CD4-positive, alpha-beta T cell treated with Interleukin-6 for 4 hours (primary cell): ENCODE measurements around the gene SLC2A4RG.

Experiments
- DNase-seq: peaks from one replicate; pipeline ENCODE4 v3.0.0-alpha.2; 2020; ENCODE audit warnings: mixed read lengths

Gene SLC2A4RG

DNA sequence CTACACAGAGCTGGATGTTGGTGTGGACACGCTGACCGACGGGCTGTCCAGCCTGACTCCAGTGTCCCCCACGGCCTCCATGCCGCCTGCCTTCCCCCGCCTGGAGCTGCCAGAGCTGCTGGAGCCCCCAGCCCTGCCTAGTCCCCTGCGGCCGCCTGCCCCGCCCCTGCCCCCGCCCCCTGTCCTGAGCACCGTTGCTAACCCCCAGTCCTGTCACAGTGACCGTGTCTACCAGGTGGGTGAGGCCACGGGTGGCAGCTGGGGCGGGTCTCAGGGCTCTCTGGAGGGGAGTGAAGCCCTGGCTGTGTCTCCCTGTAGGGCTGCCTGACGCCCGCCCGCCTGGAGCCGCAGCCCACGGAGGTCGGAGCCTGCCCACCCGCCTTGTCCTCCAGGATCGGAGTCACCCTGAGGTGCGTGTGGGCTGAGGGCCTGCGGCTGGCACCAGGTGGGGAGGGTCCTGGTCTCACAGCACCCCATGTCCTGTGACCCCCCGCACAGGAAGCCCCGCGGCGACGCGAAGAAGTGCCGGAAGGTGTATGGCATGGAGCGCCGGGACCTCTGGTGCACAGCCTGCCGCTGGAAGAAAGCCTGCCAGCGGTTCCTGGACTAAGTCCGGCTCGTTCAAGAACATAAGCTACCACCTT is 2.9 kb downstream of the SLC2A4RG start:
- no peak for DNase-seq

DNA sequence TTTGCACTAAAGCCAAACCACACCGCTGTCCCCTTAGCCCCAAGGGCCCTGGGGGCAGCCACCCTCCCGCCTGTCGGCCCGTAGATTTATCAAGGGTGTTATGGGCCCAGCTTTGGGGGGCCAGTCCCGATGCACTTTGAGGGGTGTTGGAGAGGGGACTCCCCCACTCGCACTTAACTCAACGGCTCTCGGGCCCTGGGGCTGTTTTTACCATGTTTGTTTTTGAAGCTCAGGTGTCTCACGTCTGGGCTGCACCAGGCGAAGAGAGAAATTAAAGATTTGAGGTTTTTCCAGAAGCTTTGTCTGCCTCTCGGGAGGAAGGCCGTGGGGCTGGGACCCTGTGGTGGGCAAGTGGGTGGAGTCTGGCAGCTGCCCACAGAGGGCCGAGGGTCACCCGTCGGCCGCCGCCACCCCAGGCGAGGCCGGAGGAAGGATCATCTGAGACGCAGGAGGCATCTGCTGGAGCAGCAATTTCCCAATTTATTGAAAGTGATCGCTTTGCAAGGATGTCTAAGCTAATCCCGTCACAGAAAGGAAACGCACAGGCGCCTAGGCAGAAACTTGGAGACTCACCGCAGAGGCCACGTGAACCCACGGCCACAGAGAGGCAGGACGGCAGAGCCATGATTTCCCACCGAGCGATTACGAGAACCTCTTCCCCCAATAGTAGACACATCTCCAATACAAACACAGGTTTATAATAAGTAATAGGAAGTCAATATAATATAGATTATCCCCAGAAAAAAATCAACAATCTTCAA is 3.8 kb downstream of the SLC2A4RG start:
- DNase-seq: no peak

DNA sequence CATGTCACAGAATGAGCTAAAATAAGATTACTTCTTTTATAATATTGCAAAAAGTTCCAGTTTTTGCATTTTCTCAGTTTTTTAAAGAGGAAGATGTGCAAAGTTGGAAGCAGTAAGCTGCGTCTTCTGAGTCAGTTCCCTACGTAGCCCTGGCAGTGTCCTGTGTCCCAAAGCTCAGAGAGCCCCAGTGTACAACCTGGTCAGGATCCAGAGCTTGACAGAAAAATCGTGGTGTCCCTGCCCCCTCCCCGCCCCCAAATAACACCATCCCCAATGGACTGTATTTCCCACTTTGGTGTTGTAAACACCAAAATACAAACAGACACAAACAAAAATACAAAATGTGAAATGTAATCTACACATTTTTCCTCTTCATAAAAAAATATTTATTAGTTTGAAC is 4.6 kb downstream of the SLC2A4RG start:
- no peak for DNase-seq

DNA sequence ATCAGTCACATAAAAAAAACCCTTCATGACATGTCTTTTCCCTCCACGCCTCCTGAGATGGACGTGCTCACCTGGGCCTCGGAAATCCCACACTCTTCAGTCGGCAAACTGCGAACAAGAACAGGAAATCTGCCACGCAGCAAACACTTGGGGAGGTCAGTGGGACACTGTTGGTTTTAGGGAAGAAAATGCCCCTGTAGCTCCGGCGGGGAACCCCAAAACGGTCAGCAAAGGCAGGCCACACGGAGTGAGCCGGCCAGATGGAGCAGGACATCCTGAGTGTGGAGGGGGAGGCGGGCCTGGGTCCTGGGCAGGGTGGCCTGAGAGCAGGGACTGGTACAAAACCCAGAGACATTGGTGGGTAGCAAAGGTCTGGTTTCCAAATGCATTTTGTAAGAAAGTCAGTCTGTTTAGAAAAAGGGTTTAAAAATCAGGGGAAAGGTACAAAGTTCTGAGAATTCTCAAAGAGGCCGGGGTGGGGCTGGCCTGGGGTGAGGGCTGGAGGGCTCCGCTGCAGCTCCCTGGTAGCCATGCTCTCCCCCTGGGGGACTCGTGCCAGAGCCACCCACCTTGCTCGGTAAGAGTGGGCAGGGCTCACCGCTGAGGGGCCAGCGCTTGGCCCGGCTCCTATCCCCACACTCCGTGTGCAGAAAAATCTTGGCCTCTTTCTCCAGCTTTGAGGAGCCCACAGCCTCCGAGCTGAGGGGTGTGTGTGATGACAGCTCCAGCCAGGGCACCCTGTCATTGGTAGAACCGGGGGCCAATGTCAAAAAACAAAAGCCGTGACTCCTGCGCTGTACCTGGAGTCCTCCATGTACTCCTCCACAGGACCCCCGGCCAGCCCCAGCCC is 5.2 kb downstream of the SLC2A4RG start:
- DNase-seq: no peak

DNA sequence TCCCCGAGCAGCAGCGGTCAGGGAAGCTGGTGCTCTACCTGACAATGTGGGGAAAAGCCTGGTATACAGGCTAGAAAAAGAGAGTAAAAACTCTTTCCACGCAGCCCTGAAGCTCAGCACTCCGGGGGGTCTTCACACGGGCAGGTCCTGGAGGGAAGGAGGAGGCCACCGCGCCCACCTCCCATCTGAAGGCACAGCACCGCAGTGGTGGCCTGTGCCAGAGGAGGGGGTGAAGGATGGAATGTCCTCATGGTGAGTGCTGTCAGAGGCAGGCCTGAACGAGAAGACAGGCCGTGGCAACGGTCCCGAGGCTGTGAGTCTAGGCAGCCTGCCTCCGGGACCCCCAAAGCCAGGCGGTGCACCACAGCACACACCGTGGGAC is 5.8 kb downstream of the SLC2A4RG start:
- no peak for DNase-seq

DNA sequence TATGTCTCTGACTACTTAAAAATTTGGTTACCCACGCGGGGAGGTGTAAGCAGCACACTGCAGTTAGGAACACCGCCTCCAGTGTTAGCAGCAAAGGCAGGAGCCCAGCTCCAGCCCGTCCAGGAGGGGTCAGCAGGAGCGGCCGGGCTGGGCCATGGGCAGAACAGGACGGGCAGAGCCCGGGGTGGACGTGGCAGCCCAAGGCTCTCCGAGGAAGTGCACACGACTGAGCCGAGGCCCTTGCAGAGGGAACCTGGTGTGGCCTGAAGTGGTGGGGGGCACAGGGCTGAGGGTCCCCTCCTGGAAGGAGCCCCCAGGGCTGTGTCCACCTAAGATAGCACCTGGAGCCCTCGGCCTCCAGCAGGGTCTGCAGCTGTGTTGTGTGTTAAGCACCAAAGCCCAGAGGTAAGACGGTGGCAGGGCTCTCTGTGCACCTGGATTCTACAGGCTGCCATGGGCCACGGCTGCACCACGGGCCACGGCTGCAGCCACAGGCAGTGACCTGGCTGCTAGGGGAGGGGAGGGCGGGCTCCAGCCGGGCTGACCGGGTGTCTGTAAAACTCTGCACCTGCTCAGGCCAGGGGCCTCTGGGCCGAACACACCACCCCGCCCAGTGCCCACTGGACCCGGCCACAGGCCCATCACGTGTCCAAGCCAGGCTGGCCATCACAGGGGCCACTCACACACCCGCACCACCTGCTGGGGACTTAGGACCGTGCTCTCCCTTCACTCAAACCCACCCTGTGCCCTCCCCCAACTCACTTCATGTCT is 6.6 kb downstream of the SLC2A4RG start:
- DNase-seq: no peak

DNA sequence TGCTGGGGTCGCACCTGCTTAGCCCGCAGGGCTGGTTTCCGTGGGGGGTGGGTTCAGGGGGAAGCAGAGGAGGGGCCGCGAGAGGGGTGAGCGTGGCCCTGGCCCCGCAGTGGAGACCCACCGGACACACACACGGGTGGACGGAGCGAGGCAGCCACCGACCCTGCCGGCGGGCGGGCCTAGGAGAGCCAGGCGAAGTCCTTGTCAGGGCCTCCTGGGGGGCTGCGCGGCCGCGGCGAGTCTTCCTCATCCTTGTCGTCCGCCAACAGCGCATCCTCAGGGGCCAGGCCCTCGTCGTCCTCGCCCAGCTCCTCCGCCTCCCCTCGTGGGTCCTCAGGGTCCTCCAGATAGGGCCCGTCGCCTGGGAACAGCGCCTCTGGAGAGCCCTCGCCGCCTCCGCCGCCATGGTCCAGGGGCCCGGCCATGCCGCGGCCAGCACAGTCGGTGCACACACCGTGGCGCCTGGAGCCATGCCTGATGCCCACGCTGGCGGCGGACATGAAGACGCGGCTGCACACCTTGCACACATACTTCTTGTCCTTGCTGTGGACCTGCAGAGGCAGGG is 7.3 kb downstream of the SLC2A4RG start:
- no peak for DNase-seq

DNA sequence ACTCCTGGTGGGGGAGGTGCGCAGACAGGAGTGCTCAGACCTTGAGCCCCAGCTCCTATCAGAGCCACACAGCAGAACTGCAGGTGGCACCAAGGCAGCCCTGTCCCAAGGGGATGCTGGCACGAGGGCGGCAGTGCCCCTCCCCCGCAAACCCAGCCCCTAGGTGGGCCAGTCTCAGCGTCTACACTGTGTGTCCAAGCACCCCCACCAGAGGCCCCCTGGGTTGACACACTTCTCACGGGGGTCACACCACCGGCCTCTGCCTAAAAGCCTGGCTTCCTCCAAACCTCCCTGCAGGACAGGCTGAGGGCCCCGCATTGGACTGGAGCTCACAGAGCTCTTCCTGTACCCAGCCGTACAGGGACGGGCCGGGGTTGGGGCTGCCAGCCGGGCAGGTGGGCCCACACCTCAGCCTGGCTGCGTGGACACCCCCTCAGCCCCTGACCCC is 8.1 kb downstream of the SLC2A4RG start:
- DNase-seq: no peak

DNA sequence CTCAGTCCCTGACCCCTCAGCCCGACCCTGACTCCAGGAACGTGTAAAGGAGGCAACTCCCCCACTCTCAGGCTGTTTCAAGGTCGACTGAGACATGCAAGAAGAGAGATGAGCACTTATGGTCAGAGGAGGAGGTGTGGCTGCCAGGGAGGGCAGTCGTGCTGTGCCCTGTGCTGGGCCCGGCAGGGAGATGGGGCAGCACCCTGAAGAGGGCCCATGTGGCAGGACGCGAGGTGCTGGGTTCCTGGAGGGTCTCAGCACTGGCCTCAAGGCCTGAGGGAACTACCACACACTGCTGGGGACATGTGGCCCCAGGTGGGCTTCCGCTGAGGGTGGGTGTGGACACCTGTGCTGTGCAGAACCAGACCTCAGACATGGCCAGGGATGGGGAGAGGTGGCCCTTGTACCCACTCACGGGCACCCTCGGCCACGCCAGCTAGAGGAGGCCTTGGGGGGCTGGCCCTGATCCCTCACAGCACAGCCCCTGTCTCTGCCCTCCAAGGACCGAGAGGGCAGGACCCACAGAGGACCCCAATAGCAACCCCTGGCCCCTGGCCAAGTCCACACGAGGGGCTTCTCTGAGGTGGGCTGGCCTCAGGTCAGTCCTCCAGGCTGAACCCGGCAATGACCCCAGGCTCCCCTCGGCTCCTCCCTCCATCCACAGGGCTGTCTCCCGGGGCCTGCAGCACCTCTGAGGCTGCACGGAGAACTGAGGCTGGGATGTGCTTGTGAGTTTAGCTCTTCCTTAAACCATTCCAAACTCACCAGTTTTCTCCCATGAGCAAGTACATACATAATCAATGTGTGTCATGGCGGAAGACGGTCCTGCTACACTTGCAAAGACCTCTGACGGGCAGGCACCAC is 8.7 kb downstream of the SLC2A4RG start:
- DNase-seq: no peak

DNA sequence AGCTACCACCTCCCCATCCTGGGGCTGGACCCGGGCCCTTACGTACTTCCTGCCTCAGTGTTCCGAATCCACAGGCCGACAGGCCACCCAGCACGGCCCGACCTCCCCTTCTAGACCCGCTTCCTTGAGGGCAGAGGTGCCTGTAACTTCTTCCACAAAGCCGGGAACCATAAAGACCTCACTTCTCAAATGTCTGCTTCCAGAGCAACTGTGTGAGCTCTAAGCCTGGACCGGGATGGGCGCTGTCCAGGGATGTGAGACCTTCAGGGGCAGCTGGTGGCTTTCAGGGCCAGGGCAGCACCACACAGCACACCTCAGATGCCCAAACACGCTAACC is 9.3 kb downstream of the SLC2A4RG start:
- no peak for DNase-seq

DNA sequence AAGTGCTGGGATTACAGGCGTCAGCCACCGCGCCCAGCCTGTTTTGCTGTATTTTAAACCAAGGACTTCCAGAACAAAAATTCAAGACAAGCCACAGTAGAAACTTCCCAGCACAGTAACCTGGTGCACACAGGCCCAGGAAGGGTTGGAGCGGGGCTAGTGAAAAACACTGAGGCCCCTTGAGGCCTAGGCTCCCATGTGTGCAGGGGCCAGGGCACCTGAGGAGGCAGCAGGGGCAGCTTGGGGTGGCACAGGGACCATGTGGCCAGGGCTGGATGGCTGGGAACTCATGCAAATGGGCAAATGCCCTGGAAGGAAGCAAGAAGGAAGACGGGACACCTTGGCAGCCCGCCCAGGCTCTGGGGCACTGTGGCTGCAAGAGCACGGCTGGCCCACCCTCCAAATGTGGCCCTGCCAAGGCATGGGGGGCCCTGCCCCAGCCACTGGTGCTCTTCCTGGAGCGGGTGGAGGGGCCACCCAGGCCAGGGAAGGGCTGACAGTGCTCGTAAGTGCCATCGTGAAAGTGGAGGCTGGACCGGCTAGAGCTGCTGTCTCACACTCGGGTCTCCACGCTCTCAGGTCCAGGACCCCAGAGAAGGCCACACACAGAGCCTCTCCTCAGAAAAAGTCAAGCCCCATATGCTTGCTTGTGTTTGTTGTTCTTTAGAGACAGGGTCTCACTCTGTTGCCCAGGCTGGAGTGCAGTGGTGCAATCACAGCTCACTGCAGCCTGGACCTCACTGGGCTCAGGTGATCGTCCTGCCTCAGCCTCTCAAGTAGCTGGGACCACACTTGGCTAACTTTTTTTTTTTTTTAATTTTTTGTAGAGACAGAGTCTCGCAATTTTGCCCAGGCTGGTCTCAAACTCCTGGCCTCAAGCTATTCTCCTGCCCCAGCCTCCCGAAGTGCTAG is 10.3 kb downstream of the SLC2A4RG start:
- no peak for DNase-seq

DNA sequence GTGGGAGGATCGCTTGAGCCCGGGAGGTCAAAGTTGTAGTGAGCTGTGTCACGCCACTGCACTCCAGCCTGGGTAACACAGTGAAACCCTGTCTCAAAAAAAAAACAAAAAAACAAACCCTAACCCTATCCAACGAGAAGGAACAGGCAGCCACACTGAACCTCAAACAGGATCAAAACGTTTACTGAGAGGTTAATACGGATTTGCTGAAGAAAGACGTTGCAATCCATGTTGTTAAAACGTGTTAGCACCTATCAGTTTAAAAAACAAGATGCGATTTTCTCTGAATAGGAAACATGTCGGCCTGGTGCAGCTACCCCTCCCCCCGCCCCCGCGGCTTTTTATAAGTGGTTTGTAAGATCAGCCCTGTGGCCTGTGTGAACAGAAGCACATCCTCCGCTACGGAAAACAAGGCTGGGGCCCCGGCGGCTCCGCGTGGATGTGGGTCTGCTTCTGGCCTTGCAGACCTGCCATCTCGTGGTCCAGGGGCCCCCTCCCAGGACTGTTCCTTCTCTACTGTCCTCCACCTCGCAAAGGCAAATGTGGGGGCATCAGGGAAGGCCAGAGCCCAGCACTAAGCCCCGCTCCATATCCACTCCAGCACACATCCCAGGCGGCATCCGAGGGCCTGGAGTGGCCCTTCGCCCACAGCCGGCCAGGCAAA is 11.4 kb downstream of the SLC2A4RG start:
- peak; percentile 88 for DNase-seq

DNA sequence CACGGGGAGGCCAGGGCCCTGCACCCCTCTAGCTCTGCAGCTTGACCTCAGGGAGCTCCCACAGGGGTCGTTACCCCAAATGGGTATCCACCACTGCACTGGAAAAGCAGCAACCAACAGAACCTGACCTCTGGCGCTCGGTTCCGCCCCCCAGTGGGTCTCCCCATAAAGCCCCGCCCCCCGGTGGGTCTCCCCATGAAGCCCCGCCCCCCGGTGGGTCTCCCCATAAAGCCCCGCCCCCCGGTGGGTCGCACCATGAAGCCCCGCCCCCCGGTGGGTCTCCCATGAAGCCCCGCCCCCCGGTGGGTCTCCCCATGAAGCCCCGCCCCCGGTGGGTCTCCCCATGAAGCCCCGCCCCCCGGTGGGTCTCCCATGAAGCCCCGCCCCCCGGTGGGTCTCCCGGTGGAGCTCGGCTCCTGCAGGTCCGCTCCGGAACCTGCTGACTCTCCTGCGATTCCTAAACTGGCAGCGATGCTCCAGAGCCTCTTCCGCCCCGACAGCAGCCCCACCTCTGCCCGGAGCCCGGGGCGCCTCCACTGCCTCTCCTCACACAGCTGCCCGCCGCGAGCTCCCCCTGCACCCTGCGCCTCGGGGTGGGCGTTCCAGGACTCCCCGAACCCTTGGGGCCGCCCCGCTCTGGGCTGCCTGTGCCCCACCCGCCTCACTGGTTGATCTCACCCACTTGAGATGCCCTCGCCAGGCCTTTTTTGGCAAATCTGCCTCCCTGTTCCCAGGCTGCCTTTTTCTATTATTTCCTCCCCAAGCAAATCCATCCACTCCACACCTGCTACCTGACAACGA is 12.1 kb downstream of the SLC2A4RG start:
- no peak for DNase-seq

DNA sequence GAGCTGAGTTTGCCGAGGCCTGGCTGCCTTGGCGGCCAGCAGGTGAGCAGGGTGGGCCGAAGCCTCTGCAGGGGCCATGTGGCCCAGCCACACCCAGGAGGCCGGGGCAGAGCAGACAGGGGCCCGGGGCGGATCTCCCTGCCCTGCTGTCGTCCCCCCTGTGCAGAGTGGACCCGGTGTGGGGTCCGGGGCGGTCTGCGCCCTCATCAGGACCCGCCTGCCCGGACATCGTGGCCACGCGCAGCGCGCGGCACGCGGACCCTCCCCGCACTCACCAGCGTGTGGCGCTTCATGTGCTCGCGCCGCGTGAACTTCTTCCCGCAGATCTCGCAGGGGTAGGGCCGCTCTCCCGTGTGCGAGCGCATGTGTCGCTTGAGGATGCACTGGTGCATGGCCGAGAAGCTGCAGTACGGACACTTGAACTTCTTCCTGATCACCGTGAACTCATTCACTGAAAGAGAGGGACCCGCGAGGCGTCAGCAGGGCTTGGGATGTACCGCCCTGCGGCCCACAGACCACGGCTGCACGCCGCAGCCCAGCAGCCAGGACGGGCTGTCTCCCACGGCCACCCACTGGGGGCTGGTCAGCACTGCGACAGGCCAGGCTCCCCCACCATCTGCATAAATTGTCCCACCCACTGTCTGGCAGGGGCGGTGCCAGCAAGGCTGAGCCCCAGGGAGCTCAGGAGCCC is 13.0 kb downstream of the SLC2A4RG start:
- DNase-seq: no peak

DNA sequence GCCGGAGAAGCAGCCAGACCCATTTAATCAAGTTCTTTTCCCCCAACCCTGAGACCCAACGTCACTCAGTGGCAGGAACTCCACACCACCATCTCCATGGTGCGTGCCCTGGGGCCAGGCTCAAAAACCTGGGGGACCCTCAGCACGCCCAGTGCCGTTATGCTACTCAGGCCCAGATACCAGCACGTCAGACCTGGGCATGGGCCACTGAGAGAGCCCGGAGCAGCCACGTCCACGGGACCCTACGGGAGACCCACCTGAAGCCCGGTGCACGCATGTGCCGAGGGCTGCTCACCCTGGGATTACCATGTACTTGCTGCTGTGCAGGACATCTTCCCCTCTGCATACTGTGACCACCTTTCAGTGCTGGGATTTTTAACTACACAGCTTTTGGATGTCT is 13.8 kb downstream of the SLC2A4RG start:
- no peak for DNase-seq

DNA sequence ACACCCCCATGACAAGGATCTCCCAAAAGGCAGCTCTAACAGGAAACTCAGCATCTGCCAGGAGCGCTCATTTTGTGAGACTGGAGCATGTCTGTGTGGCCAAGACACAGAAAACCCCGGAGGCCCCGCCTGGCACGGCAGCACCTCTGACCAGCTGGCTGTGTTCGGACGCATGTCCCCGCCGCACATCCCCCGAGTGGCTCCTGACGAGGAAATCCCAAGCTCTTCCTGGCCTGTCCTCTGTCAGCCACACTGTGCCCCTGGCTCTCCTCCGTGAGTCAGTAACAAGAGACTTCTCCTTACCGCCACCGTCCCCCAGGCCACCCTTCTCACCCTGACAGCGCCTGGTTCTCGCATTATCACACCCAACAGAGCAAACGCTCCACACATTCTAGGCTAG is 14.4 kb downstream of the SLC2A4RG start:
- DNase-seq: no peak

DNA sequence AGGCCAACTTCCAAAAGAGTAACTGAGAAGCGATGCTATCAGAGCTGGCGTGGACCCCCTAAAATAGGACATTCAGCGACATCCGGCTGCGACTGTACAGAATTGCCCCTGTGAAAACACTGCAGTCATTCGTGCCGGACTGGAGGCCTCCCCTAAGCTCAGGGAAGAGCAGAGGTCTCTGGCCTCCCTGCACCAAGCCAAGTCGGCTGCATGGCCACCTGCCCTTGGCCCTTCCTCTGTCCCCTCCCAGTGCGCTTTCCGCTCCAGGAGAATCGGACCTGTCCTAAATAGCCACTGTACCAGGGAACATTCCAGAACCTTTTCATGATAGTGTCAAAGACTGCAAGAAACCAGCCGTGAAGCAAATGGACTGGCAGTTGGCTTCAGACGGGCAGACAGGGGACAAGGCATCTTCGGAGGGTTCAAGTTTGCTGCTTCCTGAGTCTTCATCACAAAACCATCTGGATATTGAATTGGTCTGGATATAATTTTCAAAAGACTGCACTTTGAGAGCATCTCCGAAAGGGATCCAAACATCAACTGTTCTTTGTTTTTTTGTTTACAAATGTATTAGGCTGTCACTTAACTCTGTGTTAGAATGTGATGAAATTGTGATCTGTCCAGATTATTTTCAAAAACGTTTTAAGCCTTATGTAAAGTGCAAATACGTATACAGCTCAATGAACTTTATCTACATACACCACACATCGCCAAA is 16.5 kb downstream of the SLC2A4RG start:
- DNase-seq: no peak

DNA sequence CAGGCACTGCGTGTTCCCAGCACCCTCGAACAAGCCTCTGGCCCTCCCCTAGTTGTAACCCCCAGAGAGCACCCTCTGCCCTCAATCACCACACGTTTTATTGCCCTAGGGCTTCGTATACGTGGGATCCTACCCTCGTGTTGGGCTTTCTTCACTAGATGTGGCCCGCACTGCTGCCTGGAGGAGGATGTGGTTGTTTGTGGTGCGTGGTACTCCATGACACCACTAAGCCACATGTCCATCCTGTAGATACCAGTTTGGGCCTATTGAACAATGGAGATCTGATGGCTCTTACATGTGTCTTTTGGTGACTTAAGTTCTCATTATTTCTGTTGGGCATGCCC is 17.0 kb downstream of the SLC2A4RG start:
- no peak for DNase-seq
